KBM-7 (cell line): ENCODE results near the gene TBC1D22B.
"Not testable (repeated sequence)": the region's sequence is repeated elsewhere in the genome, so short reads cannot be mapped to it uniquely, and the experiment has no call there.

Source experiments
- DNase-seq: peaks from one replicate; pipeline ENCODE4 v3.0.0-alpha.2; 2015
- in situ Hi-C: fragments of 300-500 bp; cut with MboI; formaldehyde crosslinking; loops from 2 replicates; pipeline ENCODE4 v1.14.3; 2020; ENCODE audit warnings: low sequenced_read_pairs, low pct_unique_long_range_greater_than_20kb, mixed read lengths

TBC1D22B gene

DNA sequence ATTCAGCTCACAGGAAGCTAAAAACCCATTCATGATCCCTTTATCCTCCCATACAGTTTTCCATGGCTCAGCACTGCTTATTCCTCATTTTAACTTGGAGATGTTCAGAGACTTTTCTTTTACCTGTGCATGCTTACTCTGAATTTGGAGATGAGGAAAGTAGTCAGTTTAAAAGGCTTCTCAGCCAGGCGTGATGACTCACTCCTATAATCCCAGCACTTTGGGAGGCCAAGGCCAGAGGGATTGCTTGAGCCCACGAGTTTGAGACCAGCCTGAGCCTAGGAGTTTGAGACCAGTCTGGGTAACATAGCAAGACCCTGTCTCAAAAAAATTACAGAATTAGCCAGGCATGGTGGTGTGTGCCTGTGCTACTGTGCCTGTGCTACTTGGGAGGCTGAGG is 30.7 kb downstream of the TBC1D22B start:
- in situ Hi-C loops = no loop called here
- DNase-seq = no peak

DNA sequence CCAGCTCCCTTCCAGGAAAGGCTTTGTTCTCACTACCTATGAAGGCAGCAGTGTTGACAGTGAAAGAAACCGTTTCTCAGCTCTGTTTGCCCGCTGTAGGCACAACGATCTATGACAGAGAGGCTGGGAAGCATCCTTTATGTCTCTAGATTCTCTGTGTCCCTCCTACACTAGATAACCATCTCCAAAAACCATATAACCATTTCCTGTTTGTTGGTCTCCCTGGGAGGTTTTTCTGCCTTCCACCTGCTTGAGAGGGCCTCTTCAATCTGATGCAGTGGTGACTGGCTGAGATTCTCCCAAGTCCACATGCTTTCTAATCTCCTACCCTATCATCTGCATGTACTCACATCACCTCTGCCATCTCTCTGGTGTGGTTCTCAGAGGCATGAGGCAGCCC is 32.4 kb downstream of the TBC1D22B start:
- in situ Hi-C loops = no loop called here
- DNase-seq = no peak

DNA sequence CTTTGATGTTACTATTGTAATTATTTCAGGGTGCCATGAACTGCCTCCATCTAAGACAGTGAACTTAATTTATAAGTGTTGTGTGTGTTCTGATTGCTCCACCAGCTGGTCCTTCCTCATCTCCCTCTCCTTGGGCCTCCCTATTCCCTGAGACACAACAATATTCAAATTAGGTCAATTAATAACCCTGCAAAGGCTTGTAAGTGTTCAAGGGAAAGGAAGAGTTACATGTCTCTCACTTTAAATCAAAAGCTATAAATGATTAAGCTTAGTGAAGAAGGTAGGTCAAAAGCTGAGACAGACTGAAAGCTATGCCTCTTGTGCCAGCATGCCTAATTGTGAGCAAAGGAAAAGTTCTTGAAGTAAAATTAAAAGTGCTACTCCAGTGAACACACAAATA is 35.9 kb downstream of the TBC1D22B start:
- DNase-seq = no peak
- in situ Hi-C loops = no loop called here

DNA sequence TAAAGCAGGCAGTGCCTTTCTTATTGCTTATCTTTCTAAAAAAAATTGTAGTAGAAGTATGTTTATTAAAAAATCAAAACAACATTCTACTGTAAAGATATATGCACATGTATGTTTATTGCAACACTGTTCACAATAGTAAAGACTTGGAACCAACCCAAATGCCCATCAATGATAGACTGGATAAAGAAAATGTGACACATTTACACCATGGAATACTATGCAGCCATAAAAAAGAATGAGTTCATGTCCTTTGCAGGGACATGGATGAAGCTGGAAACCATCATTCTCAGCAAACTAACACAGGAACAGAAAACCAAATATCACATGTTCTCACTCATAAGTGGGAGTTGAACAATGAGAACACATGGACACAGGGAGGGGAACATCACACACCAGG is 40.1 kb downstream of the TBC1D22B start:
- in situ Hi-C loops, DNase-seq: not testable (repeated sequence)

DNA sequence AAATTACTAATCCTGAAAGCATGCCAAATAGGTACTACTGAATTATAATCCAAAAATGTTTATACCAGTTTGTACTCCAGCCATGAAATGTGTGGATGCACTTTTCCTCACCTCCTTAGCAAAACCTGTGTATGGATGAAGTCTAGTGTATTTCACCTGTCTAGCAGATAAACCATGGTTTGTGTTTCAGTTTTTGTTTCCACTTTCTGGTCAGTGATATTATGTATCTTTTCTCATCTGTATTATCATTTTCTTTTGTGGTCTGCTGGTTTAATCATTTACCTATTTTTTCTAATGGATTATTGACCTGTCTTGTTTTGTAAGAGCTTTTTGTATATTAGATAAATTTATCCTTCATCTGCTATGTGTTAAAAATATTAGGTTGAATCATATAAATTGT is 41.4 kb downstream of the TBC1D22B start:
- in situ Hi-C loops = no loop called here

GRCh38 chr6:37299990-37300389 is 42.4 kb downstream of the TBC1D22B start:
- in situ Hi-C loops = no loop called here

More for the DNA sequence above, 41.4 kb downstream of the TBC1D22B start:
- no peak for DNase-seq

DNA sequence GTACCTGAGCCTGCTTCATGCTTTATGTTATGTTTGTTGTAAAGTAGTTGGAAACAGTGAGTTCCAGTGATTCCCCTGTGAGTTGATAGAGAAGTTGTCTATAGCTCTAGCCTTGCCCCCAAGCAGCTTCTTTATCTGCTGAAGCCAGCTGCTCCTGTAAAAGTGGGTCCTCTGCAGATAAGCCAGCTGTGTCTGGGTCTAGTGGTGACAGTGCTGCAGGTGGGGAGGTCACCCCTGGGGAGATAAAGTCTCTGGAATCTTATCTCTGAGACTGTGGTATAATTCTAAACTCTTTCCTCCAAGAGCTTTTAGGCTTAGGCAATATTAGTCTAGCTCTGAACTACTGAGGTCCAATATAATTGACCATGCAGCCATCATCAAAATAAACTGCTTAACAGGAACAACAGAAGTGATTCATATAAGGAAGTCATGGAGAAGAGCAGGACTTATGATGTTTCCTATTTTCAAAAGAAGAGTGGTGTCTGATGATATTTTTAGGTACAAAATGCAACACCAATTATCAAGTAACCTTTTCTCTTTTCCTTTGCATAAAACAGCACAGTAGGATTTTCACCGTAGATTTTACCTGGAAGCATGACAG is 44.6 kb downstream of the TBC1D22B start:
- no peak for DNase-seq
- in situ Hi-C loops = no loop called here

More at GRCh38 chr6:37299990-37300389, 42.4 kb downstream of the TBC1D22B start:
- no peak for DNase-seq

- DNase-seq = no peak
- in situ Hi-C loops = no loop called here
Observed at GRCh38 chr6:37303091-37303660, 45.6 kb downstream of the TBC1D22B start.

- no peak for DNase-seq
- in situ Hi-C loops = no loop called here
Observed at GRCh38 chr6:37303891-37304503, 46.4 kb downstream of the TBC1D22B start.

- in situ Hi-C loops = no loop called here
- no peak for DNase-seq
Observed at GRCh38 chr6:37304766-37305165, 47.2 kb downstream of the TBC1D22B start.

DNA sequence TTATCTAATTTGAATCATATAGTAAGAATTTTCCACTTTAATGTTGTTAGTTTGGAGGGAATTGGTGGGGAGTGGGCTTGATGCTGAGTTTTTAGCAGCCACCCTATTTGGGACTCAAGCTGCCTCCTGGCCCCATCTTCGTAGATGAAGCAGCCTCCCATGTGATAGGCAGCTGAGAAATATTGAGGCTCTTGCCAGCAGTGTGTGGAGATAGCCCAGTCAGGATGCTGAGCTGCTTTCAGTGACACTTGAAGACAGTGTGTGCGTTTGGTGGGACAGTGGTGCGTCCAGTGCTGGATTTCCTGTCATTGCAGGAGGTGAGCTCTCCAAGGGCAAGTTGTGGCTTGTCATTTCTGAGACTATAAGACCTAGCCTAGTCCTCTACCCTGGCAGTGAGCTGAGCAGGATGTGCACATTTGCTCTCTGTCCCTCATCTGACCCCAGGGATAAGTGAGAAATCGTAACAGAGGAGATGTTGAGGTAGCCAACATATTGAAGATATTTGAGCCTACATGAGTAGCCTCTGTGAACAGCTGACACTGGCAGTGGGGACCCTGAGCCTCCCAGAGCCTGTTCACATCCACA is 48.4 kb downstream of the TBC1D22B start:
- in situ Hi-C loops = no loop called here
- DNase-seq = no peak

- in situ Hi-C loops = no loop called here
- DNase-seq = no peak
Observed at GRCh38 chr6:37306624-37307222, 49.2 kb downstream of the TBC1D22B start.

DNA sequence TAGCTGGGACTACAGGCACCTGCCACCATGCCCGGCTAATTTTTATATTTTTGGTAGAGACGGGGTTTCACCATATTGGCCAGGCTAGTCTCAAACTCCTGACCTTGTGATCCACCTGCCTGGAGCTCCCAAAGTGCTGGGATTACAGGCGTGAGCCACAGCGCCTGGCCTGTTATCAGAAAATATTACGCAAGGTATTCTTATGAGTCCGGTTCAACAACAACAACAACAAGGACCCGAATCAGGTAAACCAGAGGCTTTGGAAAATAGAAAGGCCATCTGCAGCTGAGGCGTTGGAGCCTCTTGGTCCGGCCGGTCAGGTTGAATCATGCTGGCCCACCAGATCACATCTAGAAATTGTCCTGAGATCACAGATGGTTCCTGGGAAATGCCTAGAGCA is 49.9 kb downstream of the TBC1D22B start:
- in situ Hi-C loops, DNase-seq: not testable (repeated sequence)

DNA sequence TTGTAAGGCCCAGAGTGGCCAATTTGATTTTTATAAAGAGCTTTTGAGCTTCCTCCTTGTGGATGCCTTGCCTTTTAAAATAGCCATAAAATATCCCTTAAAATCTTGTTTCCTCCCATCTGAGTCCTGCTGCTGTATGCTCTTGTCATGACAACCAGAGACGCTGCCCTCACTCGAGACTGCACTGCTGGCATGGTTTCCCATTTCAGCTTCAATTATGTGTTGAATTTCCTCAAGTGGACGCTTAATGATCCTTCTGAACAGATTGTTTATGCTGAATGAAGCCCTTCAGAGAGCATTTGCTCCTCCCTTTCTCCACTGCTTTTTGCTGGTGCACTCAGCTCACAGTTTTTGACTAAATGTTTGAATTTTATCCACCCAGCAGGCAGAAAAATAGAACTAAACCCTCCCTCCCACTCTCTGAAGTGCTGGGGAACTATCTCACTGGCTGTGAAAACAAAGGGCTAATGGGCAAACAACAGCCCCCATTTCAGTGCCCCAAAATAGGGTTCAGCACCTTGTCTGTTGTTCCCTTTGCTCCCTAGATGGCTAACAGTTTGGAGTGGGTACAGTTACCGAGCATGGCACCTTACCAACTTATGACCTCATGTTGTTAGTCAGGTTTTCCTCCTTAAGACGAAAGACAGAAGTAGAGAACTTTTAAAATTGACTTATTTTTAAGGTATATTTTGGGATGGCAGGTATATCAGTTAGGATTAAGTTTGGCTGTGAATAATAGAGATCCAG is 50.7 kb downstream of the TBC1D22B start:
- no peak for DNase-seq
- in situ Hi-C loops = no loop called here

DNA sequence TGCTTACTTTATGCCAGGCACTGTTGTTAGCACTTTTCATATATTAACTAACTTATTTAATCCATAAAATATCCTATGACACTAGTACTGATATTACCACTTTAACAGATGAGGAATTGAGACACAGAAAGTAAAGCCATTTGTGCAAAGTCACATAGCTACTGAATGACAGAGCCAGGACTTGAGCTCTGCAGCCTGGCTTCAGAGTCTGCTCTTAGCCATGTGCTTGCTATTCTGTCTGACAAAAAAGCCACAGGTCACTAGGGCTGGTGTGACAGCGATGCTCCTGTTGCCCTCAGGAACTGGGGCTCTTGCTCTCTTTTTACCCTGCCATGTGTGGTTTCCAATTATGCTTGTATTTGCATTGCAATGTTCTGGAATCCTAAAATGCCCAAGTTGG is 51.5 kb downstream of the TBC1D22B start:
- no peak for DNase-seq
- in situ Hi-C loops = no loop called here

DNA sequence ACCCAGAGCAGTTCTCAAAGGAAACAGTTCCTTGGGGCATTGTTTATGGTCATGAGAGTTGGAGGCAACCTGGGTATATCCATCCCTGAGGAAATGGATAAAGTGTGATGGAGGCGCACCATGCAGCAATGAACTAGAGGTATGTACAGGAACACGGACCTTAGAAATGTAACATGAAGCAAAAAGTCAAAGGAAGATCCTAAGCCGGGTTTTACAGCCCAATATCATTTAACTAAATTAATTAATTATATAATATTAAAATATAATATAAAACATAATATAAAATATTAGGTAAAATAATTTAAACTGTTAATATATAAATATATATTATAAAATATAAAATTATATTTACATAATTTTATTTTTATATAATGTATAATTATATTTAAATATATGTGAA is 52.1 kb downstream of the TBC1D22B start:
- in situ Hi-C loops = no loop called here

GRCh38 chr6:37310966-37311365 is 53.4 kb downstream of the TBC1D22B start:
- in situ Hi-C loops = no loop called here
- no peak for DNase-seq

More for the DNA sequence above, 52.1 kb downstream of the TBC1D22B start:
- no peak for DNase-seq

DNA sequence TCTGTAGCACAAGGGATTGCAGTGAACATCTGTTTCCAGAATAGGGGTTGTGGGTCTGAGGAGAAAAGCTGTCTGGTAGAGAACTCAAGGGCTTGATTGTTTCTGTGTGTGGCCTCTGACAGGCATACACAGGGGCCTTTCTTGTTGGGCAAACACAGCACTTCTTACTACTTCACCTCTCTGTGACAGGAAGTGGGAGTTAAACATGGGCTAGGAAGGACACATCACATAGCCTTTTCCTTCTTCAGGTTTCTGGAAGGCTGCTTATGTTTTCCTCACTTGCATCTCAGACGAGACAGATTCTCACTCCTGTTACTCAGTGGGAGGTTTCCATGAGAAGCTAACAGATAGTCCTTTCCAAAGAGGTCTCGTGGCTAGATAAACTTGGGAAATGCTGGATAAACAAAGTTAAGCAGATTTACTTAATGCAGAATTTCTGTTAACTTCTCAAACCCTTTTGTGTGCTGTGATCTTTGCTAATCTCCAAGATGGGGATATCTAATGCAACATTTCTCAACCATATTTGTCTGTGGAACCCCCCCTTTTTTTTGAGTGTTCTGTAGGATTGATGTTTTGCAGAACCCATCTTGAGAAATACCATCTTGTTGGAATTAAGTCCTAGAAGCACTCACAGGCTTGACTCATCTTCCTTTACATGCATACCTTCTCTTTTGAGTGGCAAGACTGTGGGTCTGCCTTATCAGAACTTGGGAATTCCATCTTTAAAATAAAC is 54.3 kb downstream of the TBC1D22B start:
- DNase-seq = peak; percentile 37
- in situ Hi-C loops = no loop called here
